ENCODE results near the gene CCER1. TPM values are rescaled to one million over a fixed set of nuclear protein-coding genes. Genes with fewer than 3 reads are reported as not detected.

The CCER1 gene
- total RNA-seq, 2 experiments from 2014 or later = not detected

GRCh38 chr12:90958347-90958746 lies 3.4 kb upstream of the CCER1 start:
- no peak overlapping the region for H3K27ac Mint-ChIP-seq
- H3K27me3 Mint-ChIP-seq = peaks cover 6% of the 10 kb centered on the region
- H3K9me3 Mint-ChIP-seq = no peaks in the 10 kb centered on the region
- POLR2A ChIA-PET = no interaction called here
- no peaks in the 10 kb centered on the region for H3K36me3 Mint-ChIP-seq
- DNase-seq = no peak
- peaks cover 2% of the 10 kb centered on the region for H3K4me1 Mint-ChIP-seq
- H3K4me3 Mint-ChIP-seq = no peak overlapping the region
- no peak for ATAC-seq (ENCODE audit: low read depth)

GRCh38 chr12:90954428-90954827 lies 548 bp downstream of the CCER1 start:
- no peak for DNase-seq
- POLR2A ChIA-PET = no interaction called here
- no peaks in the 10 kb centered on the region for H3K36me3 Mint-ChIP-seq
- H3K27ac Mint-ChIP-seq = no peak overlapping the region
- H3K9me3 Mint-ChIP-seq = no peaks in the 10 kb centered on the region
- ATAC-seq (ENCODE audit: low read depth) = no peak
- no peak overlapping the region for H3K4me3 Mint-ChIP-seq
- peaks cover 9% of the 10 kb centered on the region for H3K27me3 Mint-ChIP-seq
- H3K4me1 Mint-ChIP-seq = peaks cover 2% of the 10 kb centered on the region

GRCh38 chr12:90953956-90954421 lies 987 bp downstream of the CCER1 start:
- H3K27me3 Mint-ChIP-seq = peaks cover 9% of the 10 kb centered on the region
- DNase-seq (no peak), ATAC-seq (ENCODE audit: low read depth) (no peak)
- H3K9me3 Mint-ChIP-seq = no peaks in the 10 kb centered on the region
- H3K36me3 Mint-ChIP-seq = no peaks in the 10 kb centered on the region
- no peak overlapping the region for H3K27ac Mint-ChIP-seq
- peaks cover 2% of the 10 kb centered on the region for H3K4me1 Mint-ChIP-seq
- H3K4me3 Mint-ChIP-seq = no peak overlapping the region
- POLR2A ChIA-PET = no interaction called here

- Mint-ChIP-seq H3K4me1 (peaks cover 2% of the 10 kb centered on the region), H3K36me3 (no peaks in the 10 kb centered on the region), H3K4me3 (no peak overlapping the region), H3K9me3 (no peaks in the 10 kb centered on the region), H3K27me3 (peaks cover 9% of the 10 kb centered on the region), H3K27ac (no peak overlapping the region)
- POLR2A ChIA-PET = no interaction called here
- DNase-seq = no peak
- no peak for ATAC-seq (ENCODE audit: low read depth)
Observed at GRCh38 chr12:90951432-90952105, 3.4 kb downstream of the CCER1 start.

GRCh38 chr12:90947869-90948268 lies 7.1 kb downstream of the CCER1 start:
- Mint-ChIP-seq H3K4me1 (no peaks in the 10 kb centered on the region), H3K4me3 (no peak overlapping the region), H3K36me3 (no peaks in the 10 kb centered on the region), H3K9me3 (no peaks in the 10 kb centered on the region), H3K27me3 (peaks cover 9% of the 10 kb centered on the region), H3K27ac (no peak overlapping the region)
- POLR2A ChIA-PET = no interaction called here
- DNase-seq (no peak), ATAC-seq (ENCODE audit: low read depth) (no peak)

GRCh38 chr12:90945070-90945649 lies 9.8 kb downstream of the CCER1 start:
- no peak overlapping the region for H3K4me3 Mint-ChIP-seq
- H3K27ac Mint-ChIP-seq = no peak overlapping the region
- H3K27me3 Mint-ChIP-seq = peaks cover 3% of the 10 kb centered on the region
- no peaks in the 10 kb centered on the region for H3K9me3 Mint-ChIP-seq
- DNase-seq = no peak
- H3K36me3 Mint-ChIP-seq = no peaks in the 10 kb centered on the region
- ATAC-seq (ENCODE audit: low read depth) = no peak
- H3K4me1 Mint-ChIP-seq = no peaks in the 10 kb centered on the region
- POLR2A ChIA-PET = no interaction called here

GRCh38 chr12:90943255-90943654 lies 11.7 kb downstream of the CCER1 start:
- no peak overlapping the region for H3K4me3 Mint-ChIP-seq
- peaks cover 7% of the 10 kb centered on the region for H3K27me3 Mint-ChIP-seq
- no peaks in the 10 kb centered on the region for H3K36me3 Mint-ChIP-seq
- ATAC-seq (ENCODE audit: low read depth) (no peak), DNase-seq (no peak)
- no peak overlapping the region for H3K27ac Mint-ChIP-seq
- H3K9me3 Mint-ChIP-seq = no peaks in the 10 kb centered on the region
- POLR2A ChIA-PET = no interaction called here
- H3K4me1 Mint-ChIP-seq = no peaks in the 10 kb centered on the region

GRCh38 chr12:90940872-90941499 lies 14.0 kb downstream of the CCER1 start:
- DNase-seq (no peak), ATAC-seq (ENCODE audit: low read depth) (no peak)
- peaks cover 8% of the 10 kb centered on the region for H3K27me3 Mint-ChIP-seq
- no peaks in the 10 kb centered on the region for H3K36me3 Mint-ChIP-seq
- H3K4me1 Mint-ChIP-seq = no peaks in the 10 kb centered on the region
- H3K4me3 Mint-ChIP-seq = no peak overlapping the region
- H3K27ac Mint-ChIP-seq = no peak overlapping the region
- H3K9me3 Mint-ChIP-seq = no peaks in the 10 kb centered on the region
- POLR2A ChIA-PET = no interaction called here

- Mint-ChIP-seq H3K4me1 (no peaks in the 10 kb centered on the region), H3K27ac (no peak overlapping the region), H3K4me3 (no peak overlapping the region), H3K9me3 (no peaks in the 10 kb centered on the region), H3K36me3 (no peaks in the 10 kb centered on the region), H3K27me3 (peaks cover 10% of the 10 kb centered on the region)
- no peak for ATAC-seq (ENCODE audit: low read depth)
- POLR2A ChIA-PET = no interaction called here
- DNase-seq = no peak
Observed at GRCh38 chr12:90939382-90939781, 15.6 kb downstream of the CCER1 start.

GRCh38 chr12:90938451-90938850 lies 16.5 kb downstream of the CCER1 start:
- H3K9me3 Mint-ChIP-seq = no peaks in the 10 kb centered on the region
- H3K36me3 Mint-ChIP-seq = no peaks in the 10 kb centered on the region
- POLR2A ChIA-PET = no interaction called here
- H3K4me3 Mint-ChIP-seq = no peak overlapping the region
- no peak overlapping the region for H3K27ac Mint-ChIP-seq
- no peaks in the 10 kb centered on the region for H3K4me1 Mint-ChIP-seq
- ATAC-seq (ENCODE audit: low read depth) (no peak), DNase-seq (no peak)
- H3K27me3 Mint-ChIP-seq = peaks cover 14% of the 10 kb centered on the region

GRCh38 chr12:90937651-90938050 lies 17.3 kb downstream of the CCER1 start:
- Mint-ChIP-seq H3K36me3 (no peaks in the 10 kb centered on the region), H3K4me1 (no peaks in the 10 kb centered on the region), H3K27ac (no peak overlapping the region), H3K4me3 (no peak overlapping the region), H3K27me3 (peaks cover 13% of the 10 kb centered on the region), H3K9me3 (no peaks in the 10 kb centered on the region)
- POLR2A ChIA-PET = no interaction called here
- no peak for ATAC-seq (ENCODE audit: low read depth)
- DNase-seq = no peak

GRCh38 chr12:90936230-90937005 lies 18.6 kb downstream of the CCER1 start:
- Mint-ChIP-seq H3K4me1 (no peaks in the 10 kb centered on the region), H3K27ac (no peak overlapping the region), H3K36me3 (no peaks in the 10 kb centered on the region), H3K27me3 (peaks cover 13% of the 10 kb centered on the region), H3K4me3 (no peak overlapping the region), H3K9me3 (no peaks in the 10 kb centered on the region)
- ATAC-seq (ENCODE audit: low read depth) = no peak
- no peak for DNase-seq
- POLR2A ChIA-PET = no interaction called here

- POLR2A ChIA-PET = no interaction called here
- H3K4me3 Mint-ChIP-seq = no peak overlapping the region
- ATAC-seq (ENCODE audit: low read depth) (no peak), DNase-seq (no peak)
- H3K36me3 Mint-ChIP-seq = no peaks in the 10 kb centered on the region
- H3K27ac Mint-ChIP-seq = no peak overlapping the region
- H3K27me3 Mint-ChIP-seq = no peaks in the 10 kb centered on the region
- no peaks in the 10 kb centered on the region for H3K4me1 Mint-ChIP-seq
- peaks cover 8% of the 10 kb centered on the region for H3K9me3 Mint-ChIP-seq
Observed at GRCh38 chr12:90925562-90925961, 29.4 kb downstream of the CCER1 start.

GRCh38 chr12:90924406-90924805 lies 30.6 kb downstream of the CCER1 start:
- DNase-seq = no peak
- H3K9me3 Mint-ChIP-seq = peaks cover 3% of the 10 kb centered on the region
- no peaks in the 10 kb centered on the region for H3K4me1 Mint-ChIP-seq
- H3K27me3 Mint-ChIP-seq = no peaks in the 10 kb centered on the region
- no peaks in the 10 kb centered on the region for H3K36me3 Mint-ChIP-seq
- ATAC-seq (ENCODE audit: low read depth) = no peak
- POLR2A ChIA-PET = no interaction called here
- no peak overlapping the region for H3K27ac Mint-ChIP-seq
- no peak overlapping the region for H3K4me3 Mint-ChIP-seq

Data from activated naive CD8-positive, alpha-beta T cell treated with anti-CD3 and anti-CD28 coated beads, Interleukin-2, amount 10 ng/mL, durations not matched to agents 7 days and 5 days (primary cell).